Measurements from ENCODE around the gene AHCTF1. TPM values are rescaled to one million over a fixed set of nuclear protein-coding genes. Genes with fewer than 3 reads are reported as not detected.

AHCTF1 gene
- total RNA-seq, 1 experiment from 2014 or later: 44.3 TPM

DNA sequence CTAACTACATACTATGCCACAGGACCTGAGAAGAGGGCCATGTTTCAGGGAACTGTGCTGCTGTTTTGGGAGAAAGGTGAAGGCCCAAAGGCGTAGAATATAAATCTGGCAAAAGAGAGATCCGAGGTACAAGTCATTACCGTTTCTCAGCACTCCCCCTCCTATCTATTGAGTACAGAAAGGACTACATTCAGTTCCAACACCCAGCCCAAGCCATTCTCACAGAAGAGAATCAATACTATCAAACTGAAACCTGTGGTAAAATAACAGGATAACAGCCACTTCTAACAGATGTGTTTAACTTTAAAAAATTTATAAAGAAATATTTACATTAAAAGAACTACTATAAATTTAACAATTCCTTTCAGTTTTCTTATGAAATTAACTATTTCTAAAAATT, 7.8 kb downstream of the AHCTF1 start:
- H3K79me1 ChIP-seq (ENCODE audit: insufficient read depth, low read depth, low read length, poor library complexity, severe bottlenecking): peaks cover 3% of the 10 kb centered on the region
- H3K18ac ChIP-seq (ENCODE audit: insufficient read length, low read depth, low read length): no peak overlapping the region
- no peak overlapping the region for H2BK5ac ChIP-seq (ENCODE audit: insufficient read length, low read length)
- no peak overlapping the region for H2AK5ac ChIP-seq (ENCODE audit: insufficient read length, low read length)
- H3K14ac ChIP-seq (ENCODE audit: insufficient read depth, low read length): no peak overlapping the region
- DNase-seq: no peak
- H3K9me3 ChIP-seq (ENCODE audit: control insufficient read depth, low read depth, low read length): no peaks in the 10 kb centered on the region
- no peak overlapping the region for H2AFZ ChIP-seq (ENCODE audit: low read length)
- no peak overlapping the region for H3K23ac ChIP-seq (ENCODE audit: insufficient read length, low read depth, low read length)
- no peak overlapping the region for H2BK20ac ChIP-seq (ENCODE audit: low read depth, low read length, poor library complexity, severe bottlenecking)
- H3K79me2 ChIP-seq (ENCODE audit: insufficient read depth, low read length): peaks cover 48% of the 10 kb centered on the region
- Mint-ChIP-seq H3K27me3 (ENCODE audit: low read depth) (no peaks in the 10 kb centered on the region), H3K9me3 (peaks cover 0 to 3% of the 10 kb centered on the region in 2 experiments; a peak in 2 of 5 replicates), H3K27ac (peak overlapping the region; percentile 50 to 66 (median 58); a peak in 4 of 7 replicates), H3K36me3 (ENCODE audit: insufficient read depth in 1 of 3, low read depth in 3 of 3) (peaks cover 20 to 24% (median 24%) of the 10 kb centered on the region in 3 experiments), H3K4me3 (peak overlapping the region in 1 of 2 experiments; percentile 48; a peak in 1 of 5 replicates), H3K4me1 (peaks cover 27 to 31% of the 10 kb centered on the region in 2 experiments)
- H3T11ph ChIP-seq (ENCODE audit: low read length): no peak overlapping the region
- H3K4ac ChIP-seq (ENCODE audit: low read depth, low read length): no peak overlapping the region
- H3K4me2 ChIP-seq (ENCODE audit: insufficient read depth, insufficient read length, low read length): no peak overlapping the region
- no peaks in the 10 kb centered on the region for H4K20me1 ChIP-seq (ENCODE audit: control insufficient read depth, insufficient read depth, insufficient read length)
- H2BK15ac ChIP-seq (ENCODE audit: low read depth, low read length): no peak overlapping the region
- TF ChIP-seq, protein P1, sequence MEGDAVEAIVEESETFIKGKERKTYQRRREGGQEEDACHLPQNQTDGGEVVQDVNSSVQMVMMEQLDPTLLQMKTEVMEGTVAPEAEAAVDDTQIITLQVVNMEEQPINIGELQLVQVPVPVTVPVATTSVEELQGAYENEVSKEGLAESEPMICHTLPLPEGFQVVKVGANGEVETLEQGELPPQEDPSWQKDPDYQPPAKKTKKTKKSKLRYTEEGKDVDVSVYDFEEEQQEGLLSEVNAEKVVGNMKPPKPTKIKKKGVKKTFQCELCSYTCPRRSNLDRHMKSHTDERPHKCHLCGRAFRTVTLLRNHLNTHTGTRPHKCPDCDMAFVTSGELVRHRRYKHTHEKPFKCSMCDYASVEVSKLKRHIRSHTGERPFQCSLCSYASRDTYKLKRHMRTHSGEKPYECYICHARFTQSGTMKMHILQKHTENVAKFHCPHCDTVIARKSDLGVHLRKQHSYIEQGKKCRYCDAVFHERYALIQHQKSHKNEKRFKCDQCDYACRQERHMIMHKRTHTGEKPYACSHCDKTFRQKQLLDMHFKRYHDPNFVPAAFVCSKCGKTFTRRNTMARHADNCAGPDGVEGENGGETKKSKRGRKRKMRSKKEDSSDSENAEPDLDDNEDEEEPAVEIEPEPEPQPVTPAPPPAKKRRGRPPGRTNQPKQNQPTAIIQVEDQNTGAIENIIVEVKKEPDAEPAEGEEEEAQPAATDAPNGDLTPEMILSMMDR (conservative IDR thresholded peaks at IDR 0.05): no peak
- no peak overlapping the region for H4K5ac ChIP-seq (ENCODE audit: insufficient read length, low read depth, low read length)
- no peaks in the 10 kb centered on the region for H3K23me2 ChIP-seq (ENCODE audit: insufficient read length, low read depth, low read length, poor library complexity, severe bottlenecking)
- no peak overlapping the region for H4K91ac ChIP-seq (ENCODE audit: insufficient read length, low read depth, low read length)
- H3K9ac ChIP-seq (ENCODE audit: extremely low read depth, insufficient read length, low read length): no peak overlapping the region
- no peak overlapping the region for H2BK120ac ChIP-seq (ENCODE audit: low read depth, low read length, poor library complexity, severe bottlenecking)
- H3K4me1 ChIP-seq (ENCODE audit: insufficient read depth, low read length): peaks cover 3% of the 10 kb centered on the region; the same call in 1 of the 2 replicates
- WGBS (ENCODE audit: extremely low coverage, insufficient read length, low lambda C conversion rate): no CpG with 5 or more reads among the region's 3 CpGs
- no peak overlapping the region for H4K8ac ChIP-seq (replicated peaks; ENCODE audit: insufficient read length, low read depth, low read length)
- H3K27me3 ChIP-seq (ENCODE audit: insufficient read depth, low read length): no peaks in the 10 kb centered on the region
- no peak overlapping the region for H3K27ac ChIP-seq (ENCODE audit: insufficient read length, low read depth, low read length)
- H2BK12ac ChIP-seq (ENCODE audit: insufficient read length, low read depth, low read length): no peak overlapping the region
- no peak overlapping the region for H3K56ac ChIP-seq (ENCODE audit: insufficient read length, low read depth, low read length)

Measured in H9 (cell line).